Osteoblast (primary cell): ENCODE measurements around the gene LRRC2. TPM values are rescaled to one million over a fixed set of nuclear protein-coding genes. Genes with fewer than 3 reads are reported as not detected.
"Not testable (repeated sequence)": the region's sequence is repeated elsewhere in the genome, so short reads cannot be mapped to it uniquely, and the experiment has no call there.

Source experiments
- DNase-seq: peaks from one replicate; pipeline ENCODE4 v3.0.0; 2011; ENCODE audit warnings: low spot score, mixed read lengths; ENCODE audit not compliant: insufficient read length; ENCODE audit errors: missing footprints
- H2AFZ ChIP-seq: 2 replicates; pipeline ENCODE4 v1.6.0; 2011; ENCODE audit warnings: mild to moderate bottlenecking, low read length
- H3K27ac ChIP-seq: 2 replicates; pipeline ENCODE4 v1.5.1; 2011; ENCODE audit warnings: mild to moderate bottlenecking, low read depth, low read length, moderate library complexity
- H3K27me3 ChIP-seq: 2 replicates; pipeline ENCODE4 v1.6.0; 2012; ENCODE audit warnings: mild to moderate bottlenecking, control low read depth, inconsistent platforms, low read length, moderate library complexity; ENCODE audit not compliant: insufficient read depth
- H3K36me3 ChIP-seq: 2 replicates; pipeline ENCODE4 v1.5.1; 2011; ENCODE audit warnings: mild to moderate bottlenecking, low read length, control low read depth, moderate library complexity; ENCODE audit not compliant: insufficient read depth
- H3K4me1 ChIP-seq: 2 replicates; pipeline ENCODE4 v1.5.1; 2011; ENCODE audit warnings: mild to moderate bottlenecking, low read length, control low read depth, moderate library complexity; ENCODE audit not compliant: insufficient read depth
- H3K4me2 ChIP-seq: 2 replicates; pipeline ENCODE4 v1.6.0; 2011; ENCODE audit warnings: mild to moderate bottlenecking, low read length; ENCODE audit not compliant: insufficient read depth
- H3K4me3 ChIP-seq: fragments of 200-600 bp; sonication (generic); 3 replicates; pipeline ENCODE4 v1.5.1; 2012; ENCODE audit warnings: mild to moderate bottlenecking, low read length, inconsistent platforms; ENCODE audit not compliant: insufficient read depth
- H3K79me2 ChIP-seq: 2 replicates; pipeline ENCODE4 v1.6.0; 2012; ENCODE audit warnings: mild to moderate bottlenecking, low read length, control low read depth, inconsistent platforms; ENCODE audit not compliant: insufficient read depth
- H3K9me3 ChIP-seq: 2 replicates; pipeline ENCODE4 v1.5.1; 2011; ENCODE audit warnings: low read depth, low read length, control low read depth
- H4K20me1 ChIP-seq: 2 replicates; pipeline ENCODE4 v1.6.0; 2012; ENCODE audit warnings: mild to moderate bottlenecking, low read length, control low read depth; ENCODE audit not compliant: insufficient read depth
- CTCF ChIP-seq: IDR thresholded peaks from 2 replicates; pipeline ENCODE4 v1.5.1; 2011; ENCODE audit warnings: mild to moderate bottlenecking, low read depth, low read length, moderate library complexity; ENCODE audit errors: extremely low read depth
- total RNA-seq: library from RNA; depleted of rRNA; stranded (reverse); fragments of >200 nt; gene quantifications from 2 replicates; pipeline ENCODE4 v1.2.3, GENCODE V29; 2012

LRRC2 gene
- total RNA-seq, 1 donor, result 5.1 TPM

- Histone ChIP-seq H3K4me3 (peak overlapping the region; percentile 62), H3K4me1 (peaks cover 26% of the 10 kb centered on the region), H3K79me2 (no peaks in the 10 kb centered on the region), H3K27ac (peak overlapping the region; percentile 67), H4K20me1 (no peaks in the 10 kb centered on the region), H3K36me3 (no peaks in the 10 kb centered on the region), H3K27me3 (no peaks in the 10 kb centered on the region), H2AFZ (peak overlapping the region; percentile 85), H3K9me3 (no peaks in the 10 kb centered on the region), H3K4me2 (peak overlapping the region; percentile 79)
- DNase-seq, result peak; percentile 83
- TF ChIP-seq CTCF, result no peak
These were observed 27.2 kb downstream of the LRRC2 start for GRCh38 chr3:46538803-46539442.

- H3K27ac ChIP-seq, H3K4me3 ChIP-seq, DNase-seq, H3K9me3 ChIP-seq, H2AFZ ChIP-seq, H3K79me2 ChIP-seq, H3K4me2 ChIP-seq, H4K20me1 ChIP-seq, H3K27me3 ChIP-seq, H3K36me3 ChIP-seq: not testable (repeated sequence)
- peaks cover 26% of the 10 kb centered on the region for H3K4me1 ChIP-seq
These were observed 27.7 kb downstream of the LRRC2 start for GRCh38 chr3:46538425-46538802.

- no peak for DNase-seq
- no peaks in the 10 kb centered on the region for H3K27me3 ChIP-seq
- H2AFZ ChIP-seq, result no peak overlapping the region
- H3K4me2 ChIP-seq, result no peak overlapping the region
- no peaks in the 10 kb centered on the region for H4K20me1 ChIP-seq
- H3K27ac ChIP-seq, result no peak overlapping the region
- peaks cover 22% of the 10 kb centered on the region for H3K4me1 ChIP-seq
- H3K79me2 ChIP-seq, result no peaks in the 10 kb centered on the region
- no peaks in the 10 kb centered on the region for H3K36me3 ChIP-seq
- H3K9me3 ChIP-seq, result no peaks in the 10 kb centered on the region
- H3K4me3 ChIP-seq, result no peak overlapping the region
- TF ChIP-seq CTCF, result no peak
These were observed 28.3 kb downstream of the LRRC2 start for GRCh38 chr3:46537779-46538178.

GRCh38 chr3:46537316-46537715 lies 28.8 kb downstream of the LRRC2 start:
- Histone ChIP-seq H3K9me3 (no peaks in the 10 kb centered on the region), H3K79me2 (no peaks in the 10 kb centered on the region)
- DNase-seq, result no peak

More at GRCh38 chr3:46537316-46537715, 28.8 kb downstream of the LRRC2 start:
- Histone ChIP-seq H3K27ac (no peak overlapping the region), H3K4me1 (peaks cover 18% of the 10 kb centered on the region), H2AFZ (no peak overlapping the region), H3K36me3 (no peaks in the 10 kb centered on the region), H3K27me3 (no peaks in the 10 kb centered on the region), H3K4me3 (no peak overlapping the region), H4K20me1 (no peaks in the 10 kb centered on the region), H3K4me2 (no peak overlapping the region)
- no peak for TF ChIP-seq CTCF
